HG03095 (cell line): Measurements from ENCODE around the gene PAK1.
"Not testable (repeated sequence)": the region's sequence is repeated elsewhere in the genome, so short reads cannot be mapped to it uniquely, and the experiment has no call there.

Source experiments
- ATAC-seq: cut with Tn5 transposase; IDR thresholded peaks from one replicate; pipeline ENCODE4 v1.9.1; 2021; ENCODE audit warnings: moderate library complexity; ENCODE audit not compliant: unreplicated experiment

PAK1 gene

DNA sequence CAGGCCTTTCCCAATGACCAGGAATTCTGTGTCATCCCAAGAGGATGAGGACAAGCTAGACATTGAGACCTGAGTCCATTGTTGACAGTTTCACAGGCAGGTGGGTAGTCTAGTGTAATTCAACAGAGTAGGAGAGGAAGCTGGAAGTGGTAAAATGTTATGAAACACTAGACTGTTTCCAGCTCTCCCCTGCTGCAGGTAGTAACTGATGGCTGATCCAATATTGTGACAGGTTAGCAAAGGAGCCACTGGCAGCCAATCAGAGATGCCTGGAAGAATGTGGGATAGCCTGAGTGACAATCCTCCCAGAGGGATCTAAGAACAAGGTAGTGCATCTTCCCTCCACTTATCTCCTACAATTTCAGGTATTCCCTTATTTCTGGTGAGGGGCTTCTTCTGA lies 161.8 kb downstream of the PAK1 start:
- no peak for ATAC-seq

DNA sequence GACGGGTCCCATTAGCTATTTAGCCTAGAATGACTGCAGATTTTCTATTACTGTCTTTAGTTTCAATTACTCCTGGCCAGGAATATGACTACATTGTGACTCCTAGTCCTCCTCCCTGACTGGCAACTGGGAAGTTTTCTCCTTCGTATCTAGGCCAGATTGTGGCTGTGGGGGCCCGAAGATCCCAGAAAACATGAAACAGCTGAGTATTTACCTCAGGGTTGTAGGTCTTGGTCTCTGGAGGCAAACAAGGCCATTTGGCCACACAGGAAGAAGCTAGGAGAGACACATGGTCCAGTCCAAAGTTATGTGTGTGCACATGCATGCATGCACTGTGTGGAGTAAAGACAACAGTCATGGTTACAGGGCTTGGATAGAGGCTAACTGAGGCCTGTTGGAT lies 162.2 kb downstream of the PAK1 start:
- no peak for ATAC-seq

DNA sequence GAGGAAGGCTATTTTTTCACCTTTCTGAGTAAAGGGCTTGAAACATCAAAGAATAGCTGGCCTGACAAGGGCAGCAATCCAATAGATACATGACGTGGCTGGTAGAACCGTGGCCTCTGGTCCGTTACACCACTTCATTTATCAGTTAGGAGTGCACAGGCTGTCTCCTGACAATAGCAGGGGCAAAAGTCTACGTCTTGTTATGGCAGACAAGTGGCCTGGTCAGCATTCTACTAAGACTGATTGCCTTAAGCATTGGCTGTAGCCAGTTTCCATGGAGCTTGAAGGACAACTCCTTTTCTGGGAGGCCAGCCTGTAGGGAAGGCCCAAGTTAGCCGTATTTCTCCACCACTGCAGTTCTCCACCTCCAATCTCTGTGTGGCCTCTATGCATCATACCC lies 163.2 kb downstream of the PAK1 start:
- ATAC-seq: no peak

DNA sequence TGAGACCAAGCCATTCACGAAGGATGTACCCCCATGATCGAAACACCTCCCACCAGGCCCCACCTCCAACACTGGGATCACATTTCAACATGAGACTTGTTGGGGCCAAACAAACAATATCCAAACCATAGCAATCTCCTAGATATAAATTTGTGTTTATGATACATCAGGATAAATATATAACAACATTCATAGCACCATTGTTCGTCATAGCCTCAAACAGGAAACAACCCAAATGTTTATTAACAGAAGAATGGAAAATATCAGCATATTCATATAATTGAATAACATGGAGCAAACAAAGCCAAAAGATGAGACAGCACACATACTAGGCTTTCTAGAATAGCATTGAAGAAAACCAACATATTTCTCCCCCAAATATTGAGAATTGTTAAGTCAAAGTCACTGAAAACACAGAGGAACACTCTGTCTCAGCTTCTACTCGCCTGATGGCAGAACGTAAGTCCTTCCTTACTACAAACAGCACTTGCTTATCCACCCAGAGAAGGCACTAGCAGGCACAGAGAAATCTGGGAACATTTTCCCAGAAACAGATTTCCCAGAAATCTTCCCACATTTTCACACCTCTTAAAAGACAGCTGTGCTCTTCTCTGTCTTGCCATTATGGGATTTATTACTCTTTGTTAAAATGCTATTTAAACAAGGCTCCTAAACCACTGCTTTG lies 164.4 kb downstream of the PAK1 start:
- ATAC-seq: no peak

DNA sequence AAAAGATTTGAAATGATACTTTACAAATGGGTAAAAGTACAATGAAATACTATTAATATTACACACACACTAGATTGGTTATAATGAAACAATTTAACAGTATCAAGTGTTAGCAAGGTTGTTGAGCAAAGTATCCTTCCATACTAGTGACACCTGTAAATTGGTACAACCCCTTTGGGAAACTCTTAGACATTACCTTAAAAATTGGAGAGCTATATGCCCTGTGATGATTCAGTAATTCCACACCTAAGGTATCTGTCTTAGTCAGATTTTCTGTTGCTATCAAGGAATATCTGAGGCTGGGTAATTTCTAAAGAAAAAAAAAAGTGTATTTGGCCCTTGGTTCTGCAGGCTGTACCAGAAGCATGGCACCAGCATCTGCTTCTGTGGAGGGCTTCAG lies 165.1 kb downstream of the PAK1 start:
- no peak for ATAC-seq

DNA sequence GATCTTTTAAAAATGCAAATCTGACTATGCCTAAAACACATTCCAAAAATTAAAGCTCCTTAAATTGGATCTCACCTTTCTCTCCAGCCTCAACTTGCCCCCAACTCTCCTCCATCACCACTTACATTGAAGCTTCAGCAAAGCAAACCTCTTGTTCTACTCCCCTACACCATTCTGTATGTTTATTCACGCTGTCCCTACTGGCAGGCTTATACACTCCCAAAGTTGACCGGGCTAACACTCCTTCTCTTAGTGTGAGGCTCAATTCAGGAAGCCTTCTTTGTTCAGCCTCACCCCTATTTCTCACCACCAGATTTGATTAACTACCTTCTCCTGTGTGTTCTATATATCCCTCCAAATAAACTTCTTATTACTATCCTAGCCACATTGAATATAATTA lies 170.6 kb downstream of the PAK1 start:
- ATAC-seq: no peak

DNA sequence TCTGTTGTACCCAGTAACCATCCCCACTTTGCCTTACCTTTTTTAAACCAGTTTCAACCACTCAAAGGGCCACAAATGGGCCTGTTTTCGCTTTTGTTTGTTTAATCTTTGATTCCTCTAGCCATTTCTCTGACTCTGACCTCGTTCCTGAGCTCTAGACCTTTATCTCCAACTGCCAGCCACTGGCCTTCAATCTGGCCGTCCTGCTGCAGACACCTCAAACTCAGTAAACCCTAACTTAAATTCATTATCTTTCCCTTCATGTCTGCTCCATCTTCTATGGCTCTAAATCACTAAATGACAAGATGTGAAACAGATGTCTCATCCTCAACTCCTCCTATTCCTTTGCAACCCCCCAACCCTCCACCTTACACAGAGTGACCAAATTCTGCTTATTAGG lies 171.1 kb downstream of the PAK1 start:
- no peak for ATAC-seq

DNA sequence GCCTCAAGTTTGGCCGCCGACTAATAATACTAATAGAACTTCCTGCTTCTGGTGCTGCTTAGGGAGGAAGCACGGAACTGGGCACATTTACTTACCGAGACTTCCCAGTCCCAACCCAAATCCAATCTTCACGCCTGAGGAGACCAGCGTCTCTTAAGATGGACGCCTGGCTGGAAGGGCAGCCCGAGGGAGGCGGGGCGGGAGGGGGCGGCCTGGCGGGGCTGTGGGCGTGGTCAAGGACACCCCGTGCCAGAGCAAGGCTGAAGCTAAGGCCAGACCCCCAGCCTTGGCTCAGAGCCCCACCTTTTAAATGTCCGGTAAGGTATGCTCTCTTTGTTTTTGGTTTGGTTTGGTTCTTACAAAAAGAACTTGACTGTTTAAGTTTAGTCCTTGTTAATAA lies 172.4 kb downstream of the PAK1 start, which contains the start of gene GDPD4:
TSS of gene GDPD4 (minus strand) at position 177 of the 400 bp plus-strand sequence. CDS start 16,549 bp downstream, outside the sequence.
- ATAC-seq: no peak

DNA sequence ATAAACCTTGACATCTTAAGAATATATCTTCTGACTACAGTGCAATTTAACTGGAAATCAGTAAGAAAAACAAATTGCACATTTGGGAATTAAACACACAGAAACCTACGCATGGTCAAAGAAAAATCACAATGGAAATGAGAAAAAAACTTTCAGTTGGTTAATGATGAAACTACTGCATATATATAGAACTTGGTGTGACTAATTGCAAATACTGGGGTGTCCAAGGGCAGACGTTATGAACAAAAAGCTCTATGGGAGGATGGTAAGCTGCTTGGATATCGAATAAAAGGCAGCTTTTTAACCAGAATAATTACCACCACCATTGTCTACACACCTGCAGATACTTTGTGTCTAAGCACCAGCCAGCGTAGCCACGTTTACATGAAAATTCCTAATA lies 173.2 kb downstream of the PAK1 start:
- no peak for ATAC-seq

DNA sequence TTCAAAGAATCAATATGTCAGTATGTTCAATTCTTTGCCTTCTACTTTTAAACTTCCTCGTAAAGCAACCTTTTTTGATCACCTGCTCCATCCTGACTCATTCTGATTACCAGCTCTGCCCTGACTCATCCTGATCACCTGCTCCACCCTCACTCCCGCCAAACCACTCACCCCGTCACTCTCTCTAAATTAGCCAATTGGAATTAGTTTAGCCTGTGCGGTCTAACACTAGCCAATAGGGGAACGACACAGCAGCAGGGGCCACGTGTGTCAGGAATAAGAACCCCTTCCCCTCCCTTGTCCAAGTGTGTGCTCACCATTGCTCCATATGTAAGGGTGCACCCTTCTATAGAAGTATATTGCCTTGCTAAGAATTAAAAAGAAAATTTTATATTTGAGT lies 173.9 kb downstream of the PAK1 start:
- ATAC-seq: not testable (repeated sequence)

DNA sequence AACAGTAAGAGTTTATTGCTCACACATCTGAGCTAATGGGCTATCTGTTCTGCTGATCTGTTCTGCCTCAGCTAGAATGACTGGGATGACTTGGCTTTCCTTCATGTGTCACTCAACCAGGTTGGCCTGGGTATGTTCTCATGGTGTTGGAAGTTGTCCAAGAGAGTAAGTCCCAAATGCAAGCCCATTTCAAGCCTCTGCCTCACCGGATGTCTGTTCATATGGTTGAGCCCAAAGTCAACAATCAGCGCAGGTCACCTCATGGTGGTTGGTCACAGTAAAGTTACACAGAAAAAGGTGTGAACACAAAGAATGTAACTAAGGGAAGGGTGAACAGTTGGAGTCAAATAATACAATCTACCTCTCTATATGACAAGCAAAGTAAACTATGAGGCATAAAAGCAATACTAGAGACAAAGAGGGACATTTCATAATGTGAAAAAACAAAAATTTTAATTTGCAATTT lies 174.3 kb downstream of the PAK1 start:
- ATAC-seq: no peak

DNA sequence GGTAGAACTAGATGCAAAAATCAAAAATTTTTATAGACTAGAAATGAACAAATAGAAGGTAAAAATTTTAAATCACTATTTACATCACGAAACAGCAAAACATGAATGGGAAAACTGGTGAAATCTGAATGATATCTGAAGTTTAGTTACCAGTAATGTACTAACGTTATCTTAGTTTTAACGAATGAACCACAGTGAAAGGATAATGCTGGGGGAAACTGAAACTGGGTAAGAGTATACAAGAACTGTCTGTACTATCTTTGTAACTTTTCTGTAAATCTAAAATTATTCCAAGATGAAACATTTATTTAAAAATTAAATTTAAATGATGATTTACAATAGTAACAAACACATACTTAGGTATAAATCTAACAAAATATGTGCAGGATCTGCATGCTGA lies 179.9 kb downstream of the PAK1 start:
- no peak for ATAC-seq

DNA sequence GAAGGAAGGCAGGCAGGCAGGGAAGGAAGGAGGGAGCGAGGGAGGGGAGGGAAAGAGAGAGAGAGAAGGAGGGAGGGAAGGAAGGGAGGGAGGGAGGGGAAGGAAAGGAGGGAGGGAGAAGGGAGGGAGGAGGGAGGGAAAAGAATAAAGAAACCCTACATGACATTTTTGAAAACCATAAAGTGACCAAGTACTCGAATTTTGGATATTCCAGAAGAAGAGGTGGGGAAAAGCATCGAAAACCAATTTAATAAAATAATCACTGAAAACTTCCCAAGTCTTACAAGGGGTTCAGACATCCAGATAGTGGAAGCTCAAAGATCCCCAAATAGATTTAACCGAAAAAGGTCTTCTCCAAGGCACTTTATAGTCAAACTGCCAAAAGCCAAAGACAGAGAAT lies 184.2 kb downstream of the PAK1 start:
- no peak for ATAC-seq

DNA sequence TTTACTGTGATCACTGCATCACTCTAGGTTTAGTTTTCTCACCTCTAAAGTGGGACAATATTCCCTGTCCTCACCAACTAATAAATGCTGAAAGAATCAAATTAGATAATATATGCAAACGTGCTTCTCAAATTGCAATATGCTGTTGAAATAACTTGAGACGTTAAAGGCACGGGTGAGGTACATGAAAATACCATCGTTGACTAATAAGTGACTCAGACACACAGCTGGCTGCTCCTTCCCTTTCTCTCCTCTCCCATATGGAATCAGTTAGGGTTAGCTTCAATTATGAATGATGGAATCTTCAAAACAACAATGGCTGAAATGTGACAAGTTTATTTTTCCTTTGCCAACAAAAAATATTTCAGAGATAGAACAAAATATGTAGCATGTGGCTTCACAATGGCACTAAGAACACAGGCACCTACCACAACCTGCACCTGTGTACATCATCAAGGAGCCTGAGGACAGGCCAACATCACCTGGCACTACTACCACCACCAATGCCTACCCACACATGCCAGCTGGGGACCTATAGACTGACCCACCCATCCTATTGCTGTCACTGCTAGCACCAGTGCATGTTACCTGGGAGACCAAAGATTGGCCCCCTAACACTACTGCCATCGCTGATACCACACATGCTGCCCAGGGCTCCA lies 186.2 kb downstream of the PAK1 start:
- no peak for ATAC-seq

DNA sequence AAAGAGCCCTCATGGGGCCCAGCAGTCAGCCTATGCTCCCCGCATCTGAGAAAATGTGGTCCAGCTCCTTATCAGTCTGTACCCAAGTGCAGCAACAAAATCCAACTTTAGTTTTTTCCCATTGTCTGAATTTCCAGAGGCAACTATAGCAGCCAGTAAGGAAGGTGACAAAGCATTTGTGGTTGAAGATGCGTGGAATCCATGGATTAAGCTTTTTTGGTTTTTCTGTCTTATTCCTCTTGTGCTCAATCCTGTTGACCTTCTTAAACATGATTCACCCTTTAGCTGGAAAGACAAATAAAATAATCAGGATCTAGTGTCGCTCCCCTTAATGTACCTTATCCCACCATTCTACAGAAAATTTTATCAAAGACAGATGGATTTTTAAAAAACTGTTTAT lies 186.8 kb downstream of the PAK1 start:
- ATAC-seq: no peak

DNA sequence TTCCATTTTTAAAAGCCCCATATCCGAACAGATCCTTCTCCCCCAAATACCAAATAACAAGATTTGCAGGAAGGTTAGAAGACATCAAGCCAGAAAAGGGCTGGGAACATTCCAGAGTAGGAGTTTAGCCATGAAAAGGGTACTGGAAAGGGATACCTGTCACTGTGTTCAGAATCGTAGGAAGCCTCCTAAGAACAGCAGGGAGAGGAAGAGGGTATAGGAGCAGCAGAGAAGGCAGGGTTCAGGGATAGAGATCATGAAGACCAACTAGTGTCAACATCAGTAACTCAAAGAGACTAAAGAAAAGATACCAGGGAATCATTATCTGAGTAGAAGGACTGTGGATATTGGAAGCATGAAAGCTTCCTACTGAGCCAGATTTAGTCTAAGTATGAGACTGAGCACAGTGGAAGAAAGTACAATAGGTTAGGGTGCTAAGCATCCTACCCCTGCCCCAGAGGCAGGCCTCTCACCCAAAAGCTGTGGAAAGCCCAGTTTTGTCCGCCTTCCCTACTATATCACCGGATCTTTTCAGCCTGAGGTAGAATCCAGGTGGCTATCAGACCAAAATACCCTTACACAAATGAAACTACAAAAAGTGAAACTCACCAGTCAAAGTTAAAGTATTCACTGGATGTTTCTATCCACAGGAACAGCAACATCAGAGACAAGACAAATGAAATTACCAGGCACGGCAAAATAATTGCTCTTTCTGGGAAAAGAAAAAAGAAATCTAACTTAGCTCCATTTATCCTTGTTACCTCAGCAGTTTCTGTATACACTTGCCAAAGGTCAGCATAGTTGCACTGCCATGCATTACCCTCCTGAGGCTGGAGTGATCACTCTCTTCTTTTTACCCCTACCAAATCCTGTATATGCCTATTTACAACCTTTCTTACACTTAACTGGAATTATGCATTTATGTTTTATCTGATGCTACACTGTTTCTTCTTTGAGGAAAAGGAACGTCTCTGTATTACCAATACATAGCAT lies 189.1 kb downstream of the PAK1 start:
- ATAC-seq: no peak

DNA sequence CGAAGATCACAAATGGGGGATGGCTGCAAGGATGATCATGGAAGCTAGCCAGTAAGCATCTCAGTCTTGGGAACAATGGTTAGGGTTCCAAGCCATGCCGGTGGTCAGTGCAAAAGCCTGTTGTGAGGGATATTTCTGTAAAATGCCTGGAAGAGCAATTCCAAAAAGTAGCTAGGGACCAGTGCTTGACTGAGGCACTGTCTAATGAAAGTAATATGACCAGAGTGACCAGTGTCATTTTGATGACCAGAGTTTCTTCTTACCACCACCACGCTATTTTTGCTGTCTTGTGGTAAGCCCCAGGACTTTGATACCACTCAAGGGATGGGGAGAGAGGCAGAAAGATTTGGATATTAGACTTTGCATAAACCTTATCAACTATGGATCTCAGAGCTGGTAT lies 190.8 kb downstream of the PAK1 start:
- no peak for ATAC-seq

DNA sequence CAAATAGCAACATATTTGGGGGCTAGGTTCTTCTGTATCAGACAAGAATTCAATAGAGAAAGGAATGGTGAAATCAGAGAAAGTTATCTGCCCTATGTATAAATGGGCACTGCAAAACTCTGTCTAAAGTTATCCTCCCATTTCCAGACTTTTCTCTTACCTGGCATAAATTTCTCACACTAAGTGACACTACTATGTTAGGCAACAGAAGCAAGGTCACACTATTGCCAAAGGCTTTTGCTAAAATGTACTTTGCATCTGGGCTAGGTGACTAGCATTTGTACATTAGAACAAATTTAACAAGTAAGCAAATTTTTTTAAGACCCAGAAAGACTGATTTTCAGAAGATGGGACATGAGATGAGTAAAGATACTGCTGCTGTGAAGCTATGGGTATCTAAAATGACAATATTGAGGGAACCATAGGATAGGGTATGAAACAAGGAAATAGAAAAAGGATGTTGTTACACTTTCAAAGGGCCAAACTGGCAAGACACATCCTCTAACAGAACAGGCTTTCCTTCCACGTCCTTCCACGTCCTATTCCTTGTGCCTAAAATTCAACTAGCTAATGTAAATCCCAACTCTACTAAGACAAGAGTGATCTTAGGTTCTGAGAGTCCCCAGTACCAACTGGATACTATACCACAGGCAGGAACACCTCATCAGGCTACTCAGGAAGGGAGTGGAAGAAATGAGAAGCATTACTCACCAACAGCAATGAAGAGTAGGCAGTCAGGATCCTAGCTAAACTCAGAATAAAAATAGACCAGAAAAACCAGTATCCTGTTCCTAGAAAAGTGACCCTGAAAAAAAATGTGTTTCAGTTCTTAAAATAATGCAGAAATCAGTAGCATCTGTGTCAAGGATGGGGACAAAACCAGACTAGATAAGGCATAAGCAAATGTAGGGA lies 195.0 kb downstream of the PAK1 start:
- no peak for ATAC-seq

DNA sequence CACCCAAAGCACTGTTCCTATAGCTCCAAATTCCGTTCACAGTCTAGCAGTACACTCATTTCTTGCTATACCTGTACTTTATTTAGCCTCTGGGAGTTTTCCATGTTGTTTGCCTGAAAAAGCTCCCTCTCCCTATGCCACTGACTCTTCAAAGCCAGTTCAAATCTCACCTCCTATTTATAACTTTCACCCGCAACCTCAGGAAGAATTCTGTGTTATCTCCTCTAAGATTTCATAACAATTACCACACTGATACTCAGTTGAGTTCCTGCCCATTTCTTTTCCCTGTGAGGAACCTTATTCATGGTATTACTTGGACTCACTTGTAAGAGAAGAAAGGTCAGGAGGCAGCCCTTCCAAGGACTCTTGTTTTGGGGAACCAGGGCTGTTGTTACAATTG lies 197.6 kb downstream of the PAK1 start:
- ATAC-seq: no peak
